ENCODE measurements around the gene F2R.

DNA sequence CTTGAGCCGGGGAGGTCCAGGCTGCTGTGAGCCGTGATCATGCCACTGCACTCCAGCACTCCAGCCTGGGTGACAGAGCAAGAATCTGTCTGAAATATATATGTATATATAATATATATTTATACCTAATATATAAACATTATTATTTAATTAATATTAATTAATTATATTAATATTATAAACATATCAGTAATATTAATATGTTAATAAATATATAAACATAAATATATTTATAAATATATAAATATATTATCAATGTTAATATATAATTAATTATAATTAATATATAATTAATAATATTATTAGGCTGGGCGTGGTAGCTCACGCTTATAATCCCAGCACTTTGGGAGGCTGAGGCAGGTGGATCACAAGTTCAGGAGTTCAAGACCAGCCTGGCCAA, 41.1 kb downstream of the F2R start:
- TF ChIP-seq, protein P1, sequence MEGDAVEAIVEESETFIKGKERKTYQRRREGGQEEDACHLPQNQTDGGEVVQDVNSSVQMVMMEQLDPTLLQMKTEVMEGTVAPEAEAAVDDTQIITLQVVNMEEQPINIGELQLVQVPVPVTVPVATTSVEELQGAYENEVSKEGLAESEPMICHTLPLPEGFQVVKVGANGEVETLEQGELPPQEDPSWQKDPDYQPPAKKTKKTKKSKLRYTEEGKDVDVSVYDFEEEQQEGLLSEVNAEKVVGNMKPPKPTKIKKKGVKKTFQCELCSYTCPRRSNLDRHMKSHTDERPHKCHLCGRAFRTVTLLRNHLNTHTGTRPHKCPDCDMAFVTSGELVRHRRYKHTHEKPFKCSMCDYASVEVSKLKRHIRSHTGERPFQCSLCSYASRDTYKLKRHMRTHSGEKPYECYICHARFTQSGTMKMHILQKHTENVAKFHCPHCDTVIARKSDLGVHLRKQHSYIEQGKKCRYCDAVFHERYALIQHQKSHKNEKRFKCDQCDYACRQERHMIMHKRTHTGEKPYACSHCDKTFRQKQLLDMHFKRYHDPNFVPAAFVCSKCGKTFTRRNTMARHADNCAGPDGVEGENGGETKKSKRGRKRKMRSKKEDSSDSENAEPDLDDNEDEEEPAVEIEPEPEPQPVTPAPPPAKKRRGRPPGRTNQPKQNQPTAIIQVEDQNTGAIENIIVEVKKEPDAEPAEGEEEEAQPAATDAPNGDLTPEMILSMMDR (conservative IDR thresholded peaks at IDR 0.05; ENCODE audit: low read depth, low read length): no peak
- TF ChIP-seq POLR2A (IDR thresholded peaks at IDR 0.05; ENCODE audit: low read depth, low read length): no peak
- no peak for TF ChIP-seq BHLHE40 (IDR thresholded peaks at IDR 0.05; ENCODE audit: low read depth, low read length)
- TF ChIP-seq, protein P2, sequence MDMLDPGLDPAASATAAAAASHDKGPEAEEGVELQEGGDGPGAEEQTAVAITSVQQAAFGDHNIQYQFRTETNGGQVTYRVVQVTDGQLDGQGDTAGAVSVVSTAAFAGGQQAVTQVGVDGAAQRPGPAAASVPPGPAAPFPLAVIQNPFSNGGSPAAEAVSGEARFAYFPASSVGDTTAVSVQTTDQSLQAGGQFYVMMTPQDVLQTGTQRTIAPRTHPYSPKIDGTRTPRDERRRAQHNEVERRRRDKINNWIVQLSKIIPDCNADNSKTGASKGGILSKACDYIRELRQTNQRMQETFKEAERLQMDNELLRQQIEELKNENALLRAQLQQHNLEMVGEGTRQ (IDR thresholded peaks at IDR 0.05; ENCODE audit: low read depth, low read length): no peak
- no peak for TF ChIP-seq CEBPB (IDR thresholded peaks at IDR 0.05; ENCODE audit: low read depth, low read length)
- no peak for TF ChIP-seq MAFK (IDR thresholded peaks at IDR 0.05; ENCODE audit: low read depth, low read length)
- no peak for TF ChIP-seq RFX5 (IDR thresholded peaks at IDR 0.05; ENCODE audit: low read depth, low read length)
- no peak for TF ChIP-seq FOS (IDR thresholded peaks at IDR 0.05; ENCODE audit: low read depth, low read length)
- no peak for TF ChIP-seq MXI1 (IDR thresholded peaks at IDR 0.05; ENCODE audit: borderline replicate concordance, low read depth, low read length)
- no peak for TF ChIP-seq CHD1 (IDR thresholded peaks at IDR 0.05; ENCODE audit: low read depth, low read length)
- no peak for TF ChIP-seq RAD21 (IDR thresholded peaks at IDR 0.05; ENCODE audit: low read length)

Data from IMR-90 (cell line).